HCT116 (cell line): ENCODE measurements around the gene FHIT. TPM values are rescaled to one million over a fixed set of nuclear protein-coding genes. Genes with fewer than 3 reads are reported as not detected.

Experiments
- ATAC-seq: fragments of 200-7000 bp; cut with Tn5 transposase; 2 replicates; pipeline ENCODE4 v1.9.1; 2020; ENCODE audit warnings: mild to moderate bottlenecking, moderate library complexity
- BruUV-seq: library from RNA; stranded (reverse); fragments of 400-500 nt; replicated peaks from 2 replicates; lab custom pipeline; 2021; lab: Mats Ljungman, UMichigan
- CTCF ChIA-PET: fragments of 300-600 bp; sonication (Branson Sonifier 250); formaldehyde crosslinking; loops from one replicate; lab custom pipeline; 2021; ENCODE audit warnings: antibody characterized with exemption; lab: Charles Lee
- POLR2A ChIA-PET: fragments of 300-600, 350-600 bp; sonication (Branson Sonifier 250); formaldehyde crosslinking; loops from one replicate; lab custom pipeline; 2021; ENCODE audit warnings: antibody characterized with exemption; lab: Charles Lee
- RAD21 ChIA-PET, 2 experiments: fragments of 300-600 bp; sonication (Branson Sonifier 250); formaldehyde crosslinking; loops; one replicate each; lab custom pipeline; 2023; ENCODE audit warnings: low total read pairs in 2 of 2; ENCODE audit not compliant: uncharacterized antibody in 2 of 2, unreplicated experiment in 2 of 2, low non-redundant PET in 1 of 2; lab: Charles Lee
- DNase-seq: peaks from one replicate; pipeline ENCODE4 v3.0.0-alpha.2; 2010; ENCODE audit warnings: low read depth, low spot score
- H2AFZ ChIP-seq: fragments of 200-600 bp; shearing (Covaris generic), sonication (generic); 2 replicates; pipeline ENCODE4 v1.6.1; 2017; ENCODE audit warnings: low read depth, mixed run types, mixed read lengths, antibody characterized with exemption, low read length; ENCODE audit not compliant: poor library complexity, severe bottlenecking
- H3K27ac ChIP-seq: 2 replicates; pipeline ENCODE4 v1.5.1; 2012; ENCODE audit warnings: low read depth, low read length
- H3K27me3 ChIP-seq: fragments of 200-600 bp; sonication (generic); 2 replicates; pipeline ENCODE4 v1.6.1; 2016; ENCODE audit warnings: mixed run types, low read length, mixed read lengths; ENCODE audit not compliant: insufficient read depth
- H3K36me3 ChIP-seq, 2 experiments: fragments of 200-500 bp in 1 of 2; fragments of 200-600 bp in 1 of 2; sonication (Bioruptor generic) in 1 of 2; sonication (generic) in 1 of 2; 2 replicates each; pipeline versions ENCODE4 v1.5.1 to v1.6.1; 2014 to 2016; ENCODE audit warnings: low read length in 2 of 2, inconsistent platforms in 1 of 2, mixed read lengths in 1 of 2, mixed run types in 1 of 2; ENCODE audit not compliant: insufficient read depth in 2 of 2, control insufficient read depth in 1 of 2
- H3K4me1 ChIP-seq, 2 experiments: fragments of 200-600 bp in 1 of 2; sonication (generic) in 1 of 2; 2 replicates each; pipeline versions ENCODE4 v1.5.1 to v1.6.1; 2012 to 2017; ENCODE audit warnings: low read length in 2 of 2, inconsistent platforms in 1 of 2, mild to moderate bottlenecking in 1 of 2, mixed read lengths in 1 of 2, mixed run types in 1 of 2, moderate library complexity in 1 of 2; ENCODE audit not compliant: insufficient read depth in 2 of 2, control insufficient read depth in 1 of 2
- H3K4me2 ChIP-seq: fragments of 200-600 bp; sonication (generic); 2 replicates; pipeline ENCODE4 v1.6.1; 2017; ENCODE audit warnings: mixed run types, low read length, mixed read lengths
- H3K4me3 ChIP-seq, 2 experiments: fragments of 200-600 bp in 1 of 2; sonication (generic) in 1 of 2; replicated peaks in 1 of 2; 2 replicates each; pipeline ENCODE4 v1.5.1; 2011 to 2016; ENCODE audit warnings: low read length in 2 of 2, control low read depth in 1 of 2, low read depth in 1 of 2, mild to moderate bottlenecking in 1 of 2, mixed read lengths in 1 of 2, mixed run types in 1 of 2
- H3K79me2 ChIP-seq: fragments of 200-600 bp; sonication (generic); 2 replicates; pipeline ENCODE4 v1.6.1; 2017; ENCODE audit warnings: mild to moderate bottlenecking, mixed run types, low read length, moderate library complexity, mixed read lengths; ENCODE audit not compliant: insufficient read depth
- H3K9ac ChIP-seq: fragments of 200-600 bp; sonication (generic); 2 replicates; pipeline ENCODE4 v1.6.1; 2016; ENCODE audit warnings: low read length, mixed read lengths
- H3K9me2 ChIP-seq: fragments of 200-600 bp; sonication (generic), shearing (Covaris generic); 2 replicates; pipeline ENCODE4 v1.6.1; 2017; ENCODE audit warnings: mixed run types, mild to moderate bottlenecking, moderate library complexity; ENCODE audit not compliant: insufficient read depth
- H3K9me3 ChIP-seq, 2 experiments: fragments of 200-500 bp in 1 of 2; fragments of 200-600 bp in 1 of 2; sonication (Bioruptor generic) in 1 of 2; sonication (generic) in 1 of 2; 2 replicates each; pipeline ENCODE4 v1.6.1; 2014 to 2017; ENCODE audit warnings: low read length in 2 of 2, mixed read lengths in 2 of 2, inconsistent platforms in 1 of 2, low read depth in 1 of 2, mild to moderate bottlenecking in 1 of 2, mixed run types in 1 of 2, moderate library complexity in 1 of 2; ENCODE audit not compliant: control insufficient read depth in 1 of 2, insufficient read depth in 1 of 2
- H4K20me1 ChIP-seq: fragments of 200-600 bp; sonication (generic), shearing (Covaris generic); 2 replicates; pipeline ENCODE4 v1.6.1; 2017; ENCODE audit warnings: mixed run types, mild to moderate bottlenecking, moderate library complexity; ENCODE audit not compliant: insufficient read depth
- CBX3 ChIP-seq: IDR thresholded peaks from 2 replicates; pipeline ENCODE4 v1.6.1; 2012; ENCODE audit warnings: low read depth
- CEBPB ChIP-seq: IDR thresholded peaks from 2 replicates; pipeline ENCODE4 v1.6.1; 2012; ENCODE audit warnings: low read depth
- EGR1 ChIP-seq: IDR thresholded peaks from 2 replicates; pipeline ENCODE4 v1.6.1; 2012; ENCODE audit warnings: low read depth
- EZH2phosphoT487 ChIP-seq: fragments of 200-600 bp; IDR thresholded peaks from 2 replicates; pipeline ENCODE4 v1.6.1; 2018; ENCODE audit warnings: antibody characterized with exemption, borderline replicate concordance
- POLR2A ChIP-seq: IDR thresholded peaks from 2 replicates; pipeline ENCODE4 v1.7.0; 2011; ENCODE audit warnings: borderline replicate concordance; ENCODE audit not compliant: insufficient read depth, insufficient read length; ENCODE audit errors: extremely low read depth
- POLR2AphosphoS5 ChIP-seq: IDR thresholded peaks from 2 replicates; pipeline ENCODE4 v1.6.1; 2011; ENCODE audit warnings: mild to moderate bottlenecking, low read depth, low read length, moderate library complexity
- RAD21 ChIP-seq: IDR thresholded peaks from 2 replicates; pipeline ENCODE4 v1.6.1; 2012; ENCODE audit warnings: low read depth, mild to moderate bottlenecking
- SIN3A ChIP-seq: IDR thresholded peaks from 2 replicates; pipeline ENCODE4 v1.6.1; 2012; ENCODE audit warnings: low read depth
- SRF ChIP-seq: IDR thresholded peaks from 2 replicates; pipeline ENCODE4 v1.6.1; 2012; ENCODE audit warnings: low read depth
- TCF7L2 ChIP-seq: IDR thresholded peaks from 2 replicates; pipeline ENCODE4 v1.7.0; 2011; ENCODE audit warnings: borderline replicate concordance, inconsistent platforms; ENCODE audit not compliant: insufficient read depth, insufficient read length; ENCODE audit errors: extremely low read depth
- YY1 ChIP-seq: IDR thresholded peaks from 2 replicates; pipeline ENCODE4 v1.6.1; 2011; ENCODE audit warnings: low read length, low read depth, moderate library complexity, mild to moderate bottlenecking; ENCODE audit not compliant: insufficient replicate concordance; ENCODE audit errors: extremely low read depth
- ZNF274 ChIP-seq: fragments of 200-500 bp; sonication (Bioruptor generic); IDR thresholded peaks from 2 replicates; pipeline ENCODE4 v1.6.1; 2014; ENCODE audit warnings: mild to moderate bottlenecking, low read depth, low read length, inconsistent platforms
- intact Hi-C: fragments of 100-400 bp; cut with micrococcal nuclease; formaldehyde crosslinking; loops from 2 replicates; pipeline ENCODE4 v1.10.0; 2022
- total RNA-seq: library from RNA; stranded (reverse); gene quantifications from one replicate; pipeline ENCODE4 v1.2.1, GENCODE V29; 2021; ENCODE audit not compliant: unreplicated experiment
- TF ChIP-seq, protein P1 (sequence below): IDR thresholded peaks from 2 replicates; pipeline ENCODE4 v1.6.1; 2012
- TF ChIP-seq, protein P2 (sequence below): IDR thresholded peaks from 2 replicates; pipeline ENCODE4 v1.6.1; 2011; ENCODE audit warnings: mild to moderate bottlenecking, low read length, moderate library complexity; ENCODE audit not compliant: insufficient replicate concordance; ENCODE audit errors: extremely low read depth
- TF ChIP-seq, protein P3 (sequence below), 3 experiments: fragments of 200-600 bp in 1 of 3; sonication (generic) in 1 of 3; IDR thresholded peaks in 2 of 3; conservative IDR thresholded peaks in 1 of 3; 2 replicates each; pipeline ENCODE4 v1.5.1; 2012 to 2017; ENCODE audit warnings: low read depth in 2 of 3, low read length in 2 of 3, antibody characterized with exemption in 1 of 3, borderline replicate concordance in 1 of 3, control low read depth in 1 of 3, mild to moderate bottlenecking in 1 of 3, mixed read lengths in 1 of 3, mixed run types in 1 of 3, moderate library complexity in 1 of 3; ENCODE audit not compliant: insufficient read depth in 1 of 3

The FHIT gene
- total RNA-seq, 1 experiment from 2014 or later = 20.1 TPM

DNA sequence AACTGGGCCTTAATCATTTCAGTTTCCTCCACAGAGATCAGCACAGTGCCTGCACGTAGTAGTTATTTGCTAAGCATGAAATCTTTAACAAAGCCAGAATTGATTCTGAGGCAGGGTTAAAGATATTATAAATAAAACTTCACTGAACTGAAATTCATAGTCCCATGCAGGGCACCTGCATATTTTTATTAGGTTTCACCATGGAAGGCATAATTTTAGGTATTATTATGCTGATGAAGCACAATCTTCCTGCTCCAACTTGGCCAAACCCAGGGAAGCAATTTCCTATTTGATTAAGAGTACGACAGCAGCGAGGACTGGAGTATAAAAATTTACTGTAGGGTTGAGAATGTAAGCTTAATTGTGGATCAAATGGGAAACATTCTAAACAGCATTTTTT lies 1131.0 kb downstream of the FHIT start:
- no peak overlapping the region for H3K9ac ChIP-seq
- ChIA-PET POLR2A (no interaction called here), CTCF (no interaction called here), RAD21 (no interaction called here)
- no peak overlapping the region for H3K4me3 ChIP-seq
- H3K27me3 ChIP-seq = no peaks in the 10 kb centered on the region
- H4K20me1 ChIP-seq = no peaks in the 10 kb centered on the region; the same call in 1 of the 2 replicates
- H3K9me2 ChIP-seq = no peaks in the 10 kb centered on the region
- no peak overlapping the region for H3K27ac ChIP-seq
- H3K79me2 ChIP-seq = no peaks in the 10 kb centered on the region
- ATAC-seq (no peak), DNase-seq (no peak)
- no peak overlapping the region for H2AFZ ChIP-seq
- H3K4me2 ChIP-seq = no peak overlapping the region
- TF ChIP-seq CEBPB (no peak), CBX3 (no peak), TCF7L2 (no peak), POLR2A (no peak), SIN3A (no peak), ZNF274 (no peak)
- TF ChIP-seq, protein P1, sequence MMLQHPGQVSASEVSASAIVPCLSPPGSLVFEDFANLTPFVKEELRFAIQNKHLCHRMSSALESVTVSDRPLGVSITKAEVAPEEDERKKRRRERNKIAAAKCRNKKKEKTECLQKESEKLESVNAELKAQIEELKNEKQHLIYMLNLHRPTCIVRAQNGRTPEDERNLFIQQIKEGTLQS = no peak
- H3K9me3 ChIP-seq = no peaks in the 10 kb centered on the region
- BruUV-seq = no TSS peak
- H3K4me1 ChIP-seq = no peaks in the 10 kb centered on the region
- intact Hi-C loops = no loop called here
- no peaks in the 10 kb centered on the region for H3K36me3 ChIP-seq

DNA sequence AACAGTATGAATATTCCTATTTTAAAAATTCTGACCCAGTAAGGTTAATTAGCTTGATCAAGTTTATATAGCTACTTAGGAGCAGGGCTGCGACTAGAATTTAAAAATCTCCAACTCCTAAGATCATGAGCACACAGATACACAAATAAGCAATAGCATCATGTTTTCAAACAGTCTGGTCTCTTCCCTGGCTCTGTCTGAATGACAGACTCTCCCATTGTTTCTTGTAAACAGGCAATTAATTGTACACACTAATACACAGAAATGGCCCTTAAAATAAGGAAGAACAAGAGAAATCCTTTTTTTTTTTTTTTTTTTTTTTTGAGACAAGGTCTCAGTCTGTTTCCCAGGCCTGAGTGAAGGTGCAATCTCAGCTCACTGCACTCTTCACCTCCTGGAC lies 1137.1 kb downstream of the FHIT start:
- ATAC-seq (no peak), DNase-seq (no peak)
- Histone ChIP-seq H3K4me2 (no peak overlapping the region), H4K20me1 (no peaks in the 10 kb centered on the region; the same call in 1 of the 2 replicates), H3K36me3 (no peaks in the 10 kb centered on the region), H2AFZ (no peak overlapping the region), H3K4me3 (no peak overlapping the region), H3K79me2 (no peaks in the 10 kb centered on the region), H3K9me3 (no peaks in the 10 kb centered on the region), H3K4me1 (no peaks in the 10 kb centered on the region), H3K9ac (no peak overlapping the region), H3K27me3 (no peaks in the 10 kb centered on the region), H3K9me2 (no peaks in the 10 kb centered on the region), H3K27ac (no peak overlapping the region)
- no TSS peak for BruUV-seq
- POLR2A ChIA-PET = no interaction called here
- RAD21 ChIA-PET = no interaction called here
- intact Hi-C loops = no loop called here
- CTCF ChIA-PET = no interaction called here
- TF ChIP-seq, protein P2, sequence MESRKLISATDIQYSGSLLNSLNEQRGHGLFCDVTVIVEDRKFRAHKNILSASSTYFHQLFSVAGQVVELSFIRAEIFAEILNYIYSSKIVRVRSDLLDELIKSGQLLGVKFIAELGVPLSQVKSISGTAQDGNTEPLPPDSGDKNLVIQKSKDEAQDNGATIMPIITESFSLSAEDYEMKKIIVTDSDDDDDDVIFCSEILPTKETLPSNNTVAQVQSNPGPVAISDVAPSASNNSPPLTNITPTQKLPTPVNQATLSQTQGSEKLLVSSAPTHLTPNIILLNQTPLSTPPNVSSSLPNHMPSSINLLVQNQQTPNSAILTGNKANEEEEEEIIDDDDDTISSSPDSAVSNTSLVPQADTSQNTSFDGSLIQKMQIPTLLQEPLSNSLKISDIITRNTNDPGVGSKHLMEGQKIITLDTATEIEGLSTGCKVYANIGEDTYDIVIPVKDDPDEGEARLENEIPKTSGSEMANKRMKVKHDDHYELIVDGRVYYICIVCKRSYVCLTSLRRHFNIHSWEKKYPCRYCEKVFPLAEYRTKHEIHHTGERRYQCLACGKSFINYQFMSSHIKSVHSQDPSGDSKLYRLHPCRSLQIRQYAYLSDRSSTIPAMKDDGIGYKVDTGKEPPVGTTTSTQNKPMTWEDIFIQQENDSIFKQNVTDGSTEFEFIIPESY = no peak
- TF ChIP-seq EZH2phosphoT487 (no peak), YY1 (no peak), ZNF274 (no peak), CBX3 (no peak), RAD21 (no peak), POLR2A (no peak), TCF7L2 (no peak), CEBPB (no peak), SRF (no peak), POLR2AphosphoS5 (no peak), EGR1 (no peak)
- TF ChIP-seq, protein P3, sequence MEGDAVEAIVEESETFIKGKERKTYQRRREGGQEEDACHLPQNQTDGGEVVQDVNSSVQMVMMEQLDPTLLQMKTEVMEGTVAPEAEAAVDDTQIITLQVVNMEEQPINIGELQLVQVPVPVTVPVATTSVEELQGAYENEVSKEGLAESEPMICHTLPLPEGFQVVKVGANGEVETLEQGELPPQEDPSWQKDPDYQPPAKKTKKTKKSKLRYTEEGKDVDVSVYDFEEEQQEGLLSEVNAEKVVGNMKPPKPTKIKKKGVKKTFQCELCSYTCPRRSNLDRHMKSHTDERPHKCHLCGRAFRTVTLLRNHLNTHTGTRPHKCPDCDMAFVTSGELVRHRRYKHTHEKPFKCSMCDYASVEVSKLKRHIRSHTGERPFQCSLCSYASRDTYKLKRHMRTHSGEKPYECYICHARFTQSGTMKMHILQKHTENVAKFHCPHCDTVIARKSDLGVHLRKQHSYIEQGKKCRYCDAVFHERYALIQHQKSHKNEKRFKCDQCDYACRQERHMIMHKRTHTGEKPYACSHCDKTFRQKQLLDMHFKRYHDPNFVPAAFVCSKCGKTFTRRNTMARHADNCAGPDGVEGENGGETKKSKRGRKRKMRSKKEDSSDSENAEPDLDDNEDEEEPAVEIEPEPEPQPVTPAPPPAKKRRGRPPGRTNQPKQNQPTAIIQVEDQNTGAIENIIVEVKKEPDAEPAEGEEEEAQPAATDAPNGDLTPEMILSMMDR (IDR thresholded peaks at IDR 0.05 in 2 of 3, conservative IDR thresholded peaks at IDR 0.05 in 1 of 3; ENCODE audit: borderline replicate concordance in 1 of 3, insufficient read depth in 1 of 3, low read depth in 2 of 3, low read length in 2 of 3) = no peak
- TF ChIP-seq, protein P1 = no peak
